Activated effector memory CD4-positive, alpha-beta T cell treated with Interleukin-2 at 50 U/mL for 16 hours (primary cell): ENCODE data around the gene TC2N.
"Not testable (repeated sequence)": the region's sequence is repeated elsewhere in the genome, so short reads cannot be mapped to it uniquely, and the experiment has no call there.

Experiments
- DNase-seq: peaks from one replicate; pipeline ENCODE4 v3.0.0-alpha.2; 2020

Gene TC2N

DNA sequence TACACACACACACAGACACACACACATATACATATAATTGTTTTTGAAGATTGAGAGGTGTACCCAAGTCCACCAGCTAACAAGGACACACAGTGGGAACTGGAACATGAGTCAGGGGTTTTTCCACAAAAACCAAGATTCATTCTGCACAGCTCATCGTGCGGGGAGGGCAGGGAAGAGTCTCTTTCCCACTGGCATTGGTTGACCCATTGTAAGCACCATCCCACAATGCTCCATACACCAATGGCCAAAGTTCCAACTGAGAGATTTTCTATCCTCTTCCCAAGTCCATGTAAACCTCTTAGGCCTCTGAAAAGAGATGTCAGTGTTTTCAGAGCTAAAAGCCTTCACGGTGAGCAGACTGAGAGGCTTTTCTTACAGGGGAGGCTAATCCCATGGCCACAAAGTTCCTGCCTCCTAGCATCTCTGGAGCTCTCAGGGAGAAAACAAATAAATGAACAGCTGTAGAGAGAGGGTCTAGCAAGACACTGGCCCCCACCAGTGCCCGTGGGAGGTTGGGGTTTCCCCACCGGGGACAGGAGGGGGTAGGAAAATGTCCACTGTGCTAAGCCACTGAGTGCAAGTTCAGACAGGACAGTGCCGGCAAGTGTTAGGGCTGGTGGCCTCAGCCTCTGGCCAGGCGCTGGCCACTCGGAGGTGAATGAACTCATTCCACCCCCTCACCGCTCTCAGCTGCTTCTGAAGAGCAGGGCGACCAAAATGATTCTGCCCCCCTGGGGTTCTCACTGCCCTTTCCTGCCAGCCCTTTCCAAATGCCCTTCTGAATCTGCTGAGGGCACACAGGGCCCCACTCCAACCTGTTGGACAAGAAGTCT lies 21.5 kb upstream of the TC2N start:
- DNase-seq, result no peak

DNA sequence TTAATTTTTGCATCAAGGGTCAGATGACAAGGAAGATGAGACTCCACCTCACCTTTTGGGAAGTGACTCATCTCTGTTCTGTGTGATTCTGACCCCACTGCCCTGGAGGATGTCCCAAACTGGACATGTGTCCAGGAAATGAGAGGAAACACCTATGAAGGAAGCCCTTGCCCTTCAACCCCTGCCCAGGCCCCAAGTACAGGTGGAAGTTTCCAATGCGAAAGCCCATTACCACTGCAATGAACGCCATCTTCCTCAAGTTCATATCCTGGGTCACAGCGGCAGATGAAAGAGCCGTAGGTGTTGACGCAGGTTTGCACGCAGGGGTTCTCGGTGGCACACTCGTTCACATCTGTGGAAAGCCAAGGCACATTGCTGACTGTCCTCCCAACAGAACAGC lies 19.6 kb upstream of the TC2N start:
- no peak for DNase-seq

DNA sequence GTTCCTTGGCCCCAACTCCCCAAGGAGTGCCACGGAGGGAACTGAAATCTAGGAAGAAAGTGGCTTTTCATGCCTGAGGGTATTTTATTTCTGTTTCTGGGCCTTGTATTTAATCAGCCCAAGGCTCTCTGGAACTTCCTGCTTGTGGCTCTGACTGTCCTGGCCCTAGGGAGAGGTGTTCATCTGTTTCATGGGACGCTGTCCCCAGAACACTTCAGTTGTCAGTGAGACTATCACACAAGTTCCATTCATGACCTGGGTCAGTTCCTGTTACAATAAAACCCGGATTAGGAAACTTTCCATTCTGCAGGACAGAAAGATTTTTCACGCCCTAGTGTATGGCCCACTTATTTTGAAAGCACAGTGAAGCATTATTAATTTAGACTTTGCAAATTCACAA lies 18.5 kb upstream of the TC2N start:
- DNase-seq, result no peak

DNA sequence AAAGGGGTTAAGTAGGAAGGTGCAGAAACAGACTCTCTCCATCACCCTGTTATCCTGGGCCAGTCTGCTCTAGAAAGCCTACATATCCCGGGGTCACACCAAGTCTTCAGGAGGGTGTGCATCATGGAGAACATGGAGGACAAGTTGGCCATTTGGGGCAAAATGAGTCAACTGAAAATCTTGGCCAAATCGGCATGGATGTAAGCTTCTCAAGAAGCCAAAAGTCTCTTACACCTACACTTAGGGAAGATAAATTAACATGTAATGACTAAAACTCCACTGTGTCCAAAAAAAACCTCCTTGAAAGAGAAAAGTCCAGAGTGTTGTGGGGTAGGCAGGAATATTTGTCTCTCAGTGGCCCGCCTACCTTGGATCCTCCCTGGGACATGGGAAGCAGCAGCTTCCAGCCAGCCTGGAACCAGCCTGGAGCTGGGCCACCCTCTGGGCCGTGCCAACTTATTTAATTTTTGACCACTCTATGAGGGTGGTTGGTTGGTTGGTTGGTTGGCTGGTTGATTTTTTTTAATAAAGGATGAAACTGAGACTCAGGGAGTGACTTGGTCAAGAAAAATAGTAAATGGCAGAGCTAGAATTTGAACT lies 17.9 kb upstream of the TC2N start:
- DNase-seq, result no peak

DNA sequence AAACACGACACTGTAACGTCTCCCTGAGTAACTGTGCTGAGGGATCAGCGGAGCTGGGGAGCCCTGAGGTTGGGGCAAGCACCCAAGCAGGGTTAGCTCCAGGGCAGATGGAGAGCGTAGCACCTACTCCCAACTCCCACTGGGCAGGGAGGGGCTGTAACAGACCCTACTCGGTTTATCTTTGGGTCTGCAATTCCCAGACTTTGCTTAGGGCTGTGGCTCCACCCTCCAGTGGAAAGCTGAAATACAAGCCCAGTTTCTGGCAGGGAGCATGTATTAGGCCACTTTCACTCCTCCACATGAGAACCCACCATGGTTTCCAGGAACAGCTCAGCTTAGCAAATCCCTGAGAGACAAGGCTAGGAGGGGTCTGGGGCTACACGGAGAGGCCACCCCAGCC lies 17.3 kb upstream of the TC2N start:
- no peak for DNase-seq

DNA sequence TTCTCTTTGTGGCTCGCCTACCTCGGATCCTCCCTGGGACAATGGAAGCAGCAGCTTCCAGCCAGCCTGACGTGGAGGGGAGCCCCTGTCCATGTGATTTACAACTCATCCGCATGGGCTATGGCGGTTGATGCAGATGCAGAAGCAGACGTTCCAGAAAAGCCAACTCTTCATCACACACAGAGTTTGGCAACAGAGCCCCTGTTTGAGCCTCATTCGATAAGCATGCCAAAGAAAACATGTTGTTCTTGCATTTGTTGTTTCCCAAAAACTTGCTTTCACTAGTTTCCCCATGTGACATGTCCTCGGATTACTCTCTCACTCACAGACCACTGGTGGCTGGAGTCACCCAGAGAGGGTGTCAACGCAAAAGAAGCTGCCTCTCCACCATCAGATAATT lies 16.4 kb upstream of the TC2N start:
- DNase-seq, result no peak

DNA sequence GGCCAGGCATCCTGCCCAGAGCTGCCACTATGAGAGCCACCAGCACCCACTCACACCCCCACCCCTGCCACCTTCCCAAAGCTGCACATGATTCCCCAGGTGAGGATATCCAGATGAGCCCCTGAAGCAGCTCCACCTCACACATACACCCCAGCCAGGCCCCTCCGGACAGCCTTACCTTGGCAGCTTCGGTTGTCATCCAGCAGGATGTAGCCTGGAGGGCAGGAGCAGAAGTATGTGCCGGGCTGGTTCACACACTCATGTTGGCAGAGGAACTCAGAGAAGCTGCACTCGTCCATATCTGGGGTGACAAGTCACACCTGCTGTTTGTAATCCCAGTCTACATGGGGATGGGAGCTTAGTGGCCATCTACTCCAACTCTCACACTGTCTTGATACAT lies 15.4 kb upstream of the TC2N start:
- DNase-seq, result no peak

DNA sequence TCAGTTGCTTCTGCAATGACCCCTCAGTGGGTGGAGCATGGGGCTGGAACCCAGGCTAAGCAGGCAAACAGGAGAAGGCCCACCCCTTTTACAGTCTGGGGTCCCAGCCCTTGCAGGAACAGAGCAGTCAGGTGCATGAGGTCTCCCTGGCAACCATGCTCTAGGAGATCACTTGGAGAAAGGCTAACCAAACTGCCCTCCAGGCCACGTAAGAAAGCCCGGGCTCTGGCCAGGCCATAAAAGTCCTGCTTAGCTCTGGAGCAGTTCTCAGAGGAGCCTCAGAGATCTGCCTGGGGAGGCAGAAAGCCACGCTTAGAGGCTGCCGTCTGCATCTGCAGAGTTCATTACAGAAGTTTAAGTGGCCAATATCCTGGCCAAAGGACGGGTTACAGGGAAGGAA lies 15.0 kb upstream of the TC2N start:
- no peak for DNase-seq

DNA sequence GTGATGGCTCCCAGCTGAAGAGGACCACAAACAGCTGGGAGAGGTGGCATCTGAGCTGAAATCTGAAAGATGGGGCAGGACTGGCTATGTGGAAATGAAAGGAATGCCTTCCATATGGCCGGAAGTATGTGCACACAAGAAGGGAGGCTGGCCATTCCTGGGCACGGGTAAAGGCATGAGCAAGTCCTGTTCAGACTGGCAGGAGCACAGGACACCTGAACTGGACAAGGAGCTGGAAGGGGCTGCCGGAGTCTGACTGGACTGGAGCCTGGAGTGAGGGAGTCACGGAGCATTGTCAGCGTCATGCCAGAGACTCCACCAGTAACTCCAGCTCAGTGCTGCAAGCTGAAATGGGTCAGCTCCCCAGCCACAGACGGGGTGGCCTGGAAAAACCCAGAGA lies 11.9 kb upstream of the TC2N start:
- no peak for DNase-seq

DNA sequence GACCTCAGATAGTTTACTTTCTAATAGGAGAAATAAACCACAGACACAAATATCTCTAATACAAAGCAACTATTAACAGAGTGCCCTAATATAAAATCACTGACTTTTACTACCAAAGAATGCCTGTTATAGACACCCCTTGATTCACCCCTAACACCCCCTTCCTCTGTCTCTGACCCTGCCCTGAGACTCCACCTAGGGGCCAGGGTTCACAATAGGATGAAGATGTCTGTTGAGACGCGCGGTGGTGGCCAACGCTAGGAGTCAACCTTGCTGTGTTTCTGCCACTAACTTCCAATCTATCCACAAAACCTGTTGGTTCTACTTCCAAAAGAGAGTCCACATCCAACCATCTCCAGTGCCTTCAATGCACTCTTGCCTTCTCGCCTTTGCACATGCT lies 10.9 kb upstream of the TC2N start:
- DNase-seq, result no peak

DNA sequence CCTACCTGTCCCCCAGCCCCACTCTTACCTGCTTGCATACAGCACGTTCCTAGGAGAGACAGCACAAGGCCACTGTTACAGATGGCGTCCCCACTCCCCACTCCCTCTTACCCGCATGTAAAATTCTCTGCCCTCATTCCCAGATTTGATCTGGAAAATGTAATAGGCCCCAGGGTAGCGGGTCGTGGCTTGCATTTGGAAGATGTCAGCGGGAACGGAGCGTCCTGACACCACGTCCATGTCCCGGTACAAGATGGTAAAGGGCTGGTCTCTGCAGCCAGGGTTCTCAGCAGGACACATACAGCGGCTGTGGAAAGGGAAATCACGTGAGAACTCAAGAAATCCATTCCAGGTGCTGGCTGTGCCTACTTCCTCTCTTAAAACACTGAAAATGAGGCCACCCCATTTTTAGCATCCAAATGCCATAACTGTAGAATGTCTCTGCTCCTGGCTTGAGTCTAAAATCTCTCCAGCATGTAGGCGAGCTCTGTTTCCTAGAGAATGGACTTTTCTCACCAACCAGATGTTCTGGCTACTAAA lies 10.1 kb upstream of the TC2N start:
- DNase-seq, result no peak

DNA sequence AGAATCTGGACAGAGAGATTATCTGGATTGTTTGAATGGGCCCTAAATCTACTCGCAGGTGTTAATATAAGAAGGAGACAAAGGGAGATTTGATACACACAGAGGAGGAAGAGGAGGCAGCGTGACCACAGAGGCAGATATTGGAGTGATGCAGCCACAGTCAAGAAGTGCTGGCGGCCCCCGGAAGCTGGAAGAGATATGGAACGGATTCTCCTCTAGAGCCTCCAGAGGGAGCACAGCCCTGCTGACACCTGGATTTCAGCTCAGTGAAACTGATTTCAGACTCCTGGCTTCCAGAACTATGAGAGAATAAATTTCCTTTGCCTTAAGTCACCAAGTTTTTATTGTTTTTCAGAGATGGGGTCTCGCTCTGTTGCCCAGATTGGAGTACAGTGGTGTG lies 9.2 kb upstream of the TC2N start:
- DNase-seq, result no peak

DNA sequence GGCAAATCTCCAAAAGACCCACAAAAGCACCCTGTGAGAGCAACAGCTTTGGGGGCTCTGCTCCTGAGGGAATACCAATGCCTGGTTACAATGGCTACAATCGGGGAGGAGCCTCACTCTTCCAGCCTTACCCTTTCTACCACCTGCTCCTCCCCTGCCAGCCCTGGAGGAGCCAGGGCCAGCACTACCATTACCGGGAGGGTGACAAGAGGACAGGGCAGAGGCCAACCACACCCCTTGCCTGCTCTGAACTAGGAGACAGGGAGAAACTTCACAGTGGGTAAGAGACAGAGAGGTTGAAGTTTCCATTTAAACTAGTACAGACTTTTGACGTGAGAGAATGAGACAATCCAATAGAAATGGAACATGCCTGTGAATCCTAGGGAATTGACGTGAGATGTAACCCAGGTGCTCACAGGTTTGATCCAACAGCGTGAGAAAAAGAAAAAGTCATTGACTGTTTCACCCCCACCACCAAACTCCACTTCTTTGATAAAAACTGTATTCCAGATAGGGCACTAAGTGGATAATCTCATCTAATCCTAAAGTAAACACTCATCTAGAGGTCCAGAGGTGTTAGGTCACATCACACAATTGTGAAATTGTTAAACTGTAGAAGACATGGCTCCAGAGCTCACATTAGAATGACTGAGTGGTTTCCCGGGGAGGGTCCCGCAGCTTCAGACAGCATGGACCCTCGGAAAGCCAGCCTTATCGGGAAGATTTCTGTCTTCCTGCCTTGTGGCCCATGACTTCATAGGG lies 8.4 kb upstream of the TC2N start:
- no peak for DNase-seq

DNA sequence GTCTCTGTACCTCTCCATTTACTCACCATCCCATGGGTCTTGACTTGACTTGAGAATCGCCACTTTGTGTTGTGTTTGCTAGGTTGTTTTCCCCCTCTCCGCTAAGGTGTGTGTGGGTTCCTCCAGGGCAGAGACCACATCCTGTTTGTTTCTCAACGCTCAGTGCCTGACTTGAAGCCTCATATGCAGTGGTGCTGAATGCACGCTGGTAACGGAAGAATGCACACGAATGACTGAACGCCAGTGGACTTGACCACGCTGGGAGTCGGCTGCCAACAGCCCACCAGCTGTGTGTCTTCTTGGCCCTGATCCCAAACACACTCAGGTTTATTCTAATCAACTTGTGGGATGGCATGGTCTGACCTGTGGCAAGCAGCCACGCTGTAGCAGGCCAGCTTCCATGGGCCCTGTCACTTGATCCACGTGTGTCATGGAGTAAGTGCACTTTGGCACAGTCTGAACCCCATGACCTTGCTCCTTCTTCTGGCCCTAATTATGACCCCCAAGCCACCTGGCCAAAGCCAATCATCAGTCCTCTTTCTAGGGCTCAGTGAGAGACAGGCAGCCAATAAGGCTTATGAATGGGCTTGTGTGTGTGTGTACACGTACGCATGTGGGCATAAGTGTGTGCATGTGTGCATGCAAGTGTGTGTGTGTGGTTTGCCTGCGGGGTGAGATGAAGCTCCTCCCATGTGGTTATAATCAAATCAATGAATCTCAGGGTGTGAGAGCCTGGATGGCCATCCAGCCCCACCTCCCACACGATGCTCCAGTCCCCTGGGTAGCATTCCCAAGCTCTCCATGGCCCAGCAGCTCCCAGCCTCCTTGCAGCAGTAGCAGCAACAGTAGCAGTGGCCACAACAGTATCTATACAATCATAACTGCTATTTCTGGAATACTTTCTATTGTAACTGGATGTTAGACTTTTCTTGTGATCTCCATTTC lies 6.4 kb upstream of the TC2N start:
- DNase-seq, result peak; percentile 75

DNA sequence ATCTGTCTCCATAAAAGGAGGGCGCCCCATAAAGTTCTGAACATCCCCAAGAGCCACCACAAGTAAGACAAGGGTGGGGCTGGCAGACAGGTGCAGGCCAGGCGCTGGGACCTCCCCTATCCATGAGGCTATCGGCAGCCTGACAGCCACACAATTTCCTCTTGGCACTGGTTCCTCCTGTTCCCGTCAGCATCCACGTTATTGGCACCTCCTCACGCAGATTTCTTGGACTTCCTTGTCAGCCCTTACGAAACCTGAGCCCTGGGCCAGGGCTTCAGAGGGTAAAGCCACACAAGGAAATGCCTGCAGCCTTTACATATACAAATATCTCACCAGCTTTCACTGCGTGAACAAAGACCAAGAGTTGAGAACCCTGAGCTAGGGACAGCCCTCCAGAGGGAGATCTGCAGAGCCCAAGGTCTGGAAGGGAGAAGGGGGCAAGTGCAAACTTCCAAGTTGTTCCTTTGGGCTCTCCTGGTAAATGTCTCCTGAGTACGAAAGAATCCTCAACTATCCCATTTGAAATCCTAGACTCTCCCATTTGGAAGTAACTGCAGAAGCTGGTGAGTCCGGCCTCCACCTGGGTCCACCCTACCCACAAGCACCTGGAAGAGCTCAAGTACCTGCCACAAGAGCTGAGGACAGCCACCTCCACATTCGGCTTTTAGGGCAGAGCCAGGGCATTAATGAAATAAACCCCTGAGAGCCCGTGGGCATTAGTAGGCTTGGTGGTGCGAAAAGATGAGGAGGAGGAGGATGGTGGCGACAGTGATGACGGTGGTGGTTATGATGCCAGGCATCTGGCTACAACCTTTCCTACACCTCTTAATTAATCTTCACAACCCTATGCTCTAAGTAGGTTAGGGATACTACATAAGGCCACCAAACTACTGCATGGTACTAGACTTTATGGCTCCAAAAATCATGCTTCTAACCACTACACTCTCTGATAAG lies 5.5 kb upstream of the TC2N start:
- peak; percentile 57 for DNase-seq

DNA sequence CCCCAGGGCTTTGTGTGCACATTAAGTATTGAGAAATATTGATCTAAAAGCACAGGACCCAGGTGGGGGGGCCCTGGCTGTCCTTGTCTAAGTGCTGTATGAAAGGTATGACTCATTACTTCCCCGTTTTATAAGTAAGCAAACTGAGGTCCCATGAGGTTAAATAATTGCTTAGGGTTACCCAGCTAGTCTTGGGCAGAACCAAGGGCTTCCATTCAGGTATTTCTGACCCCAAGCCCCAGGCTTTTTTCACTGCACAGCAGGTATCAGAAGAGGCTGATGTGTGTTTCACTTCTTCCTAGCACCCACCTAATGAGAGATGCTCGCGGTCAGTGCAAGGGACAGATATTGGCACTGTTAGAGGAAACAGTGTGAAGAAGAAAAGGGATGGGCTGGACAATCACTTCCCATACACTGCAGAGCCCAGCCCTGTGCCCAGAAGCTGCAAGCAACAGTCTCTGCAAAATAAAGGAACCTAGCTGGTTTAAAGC lies 4.7 kb upstream of the TC2N start:
- DNase-seq, result peak; percentile 33

DNA sequence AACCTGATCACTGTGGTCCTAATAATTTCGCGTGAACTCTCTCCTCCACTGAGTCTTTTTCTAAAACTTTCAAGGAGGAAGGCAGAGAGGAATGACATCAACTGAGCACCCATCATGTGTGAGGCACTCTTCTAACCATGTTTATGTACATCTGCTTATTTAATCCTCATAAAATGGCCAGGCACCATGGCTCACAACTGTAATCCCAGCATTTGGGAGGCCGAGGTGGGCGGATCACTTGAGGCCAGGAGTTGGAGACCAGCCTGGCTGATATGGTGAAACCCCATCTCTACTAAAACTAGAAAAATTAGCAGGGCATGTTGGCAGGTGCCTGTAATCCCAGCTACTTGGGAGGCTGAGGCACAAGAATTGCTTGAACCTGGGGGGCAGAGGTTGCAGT lies 4.1 kb upstream of the TC2N start:
- not testable (repeated sequence) for DNase-seq

DNA sequence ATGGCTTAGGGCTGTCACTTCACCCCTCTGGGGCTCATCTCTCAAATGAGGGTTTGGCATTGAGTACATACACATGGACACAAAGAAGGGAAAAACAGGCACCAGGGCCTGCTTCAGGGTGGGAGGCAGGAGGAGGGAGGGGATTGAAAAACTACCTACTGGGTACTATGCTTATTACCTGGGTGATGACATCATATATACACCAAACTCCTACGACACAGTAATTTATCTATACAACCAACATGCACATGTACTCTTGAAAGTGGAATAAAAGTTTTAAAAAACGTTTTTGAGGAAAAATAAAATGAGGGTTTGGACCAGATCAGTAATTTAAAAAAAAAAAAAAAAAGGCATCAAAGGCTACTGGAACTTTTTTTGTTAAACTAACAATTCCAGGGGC lies 3.6 kb upstream of the TC2N start:
- DNase-seq, result no peak

DNA sequence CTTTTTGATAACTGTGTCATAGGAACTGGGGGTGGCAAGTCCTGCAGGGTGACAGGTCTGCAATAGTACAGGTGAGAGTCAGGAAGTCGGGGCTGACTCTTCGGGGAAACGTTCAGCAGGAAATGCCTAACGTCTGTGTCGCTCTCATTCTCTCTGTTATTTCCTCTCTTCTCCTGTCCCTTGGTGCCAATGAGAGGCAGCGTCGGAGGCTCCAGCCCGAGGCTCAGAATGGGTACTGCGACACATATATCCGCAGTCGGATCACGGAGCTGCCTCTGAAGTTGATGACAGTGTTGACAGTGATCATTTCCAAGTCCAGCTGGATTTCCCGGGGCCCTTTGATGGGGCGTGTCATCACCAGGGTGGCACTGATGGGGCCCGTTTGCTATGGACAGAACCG lies 2.7 kb upstream of the TC2N start:
- peak; percentile 71 for DNase-seq

DNA sequence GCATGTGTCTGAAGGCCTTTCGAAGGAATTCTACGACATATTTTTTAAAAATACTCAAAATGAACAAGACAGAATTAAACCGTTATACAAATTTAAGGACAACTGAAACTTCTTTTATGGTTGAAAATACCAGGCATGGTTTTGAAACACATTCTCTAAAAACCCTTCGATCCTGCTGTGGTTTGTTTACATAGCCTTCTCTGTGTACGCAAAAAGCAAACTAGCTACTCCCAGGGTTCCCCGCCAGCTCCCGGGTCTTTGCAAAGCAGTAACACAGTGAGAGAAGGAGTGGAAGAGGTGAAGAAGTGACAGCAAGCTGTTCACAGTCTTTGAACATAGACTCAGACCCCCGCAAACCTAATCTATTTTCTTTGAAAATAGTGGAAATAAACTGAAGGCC lies 2.2 kb upstream of the TC2N start:
- DNase-seq, result no peak
